Measurements from ENCODE around the gene MUSTN1. TPM values are rescaled to one million over a fixed set of nuclear protein-coding genes. Genes with fewer than 3 reads are reported as not detected.

MUSTN1 gene
- total and polyA plus RNA-seq, 2 of the 13 experiments (the other 11 are each of a cell fraction or from before 2014, with no cell fraction given) = 0.84 to 1.4 TPM

DNA sequence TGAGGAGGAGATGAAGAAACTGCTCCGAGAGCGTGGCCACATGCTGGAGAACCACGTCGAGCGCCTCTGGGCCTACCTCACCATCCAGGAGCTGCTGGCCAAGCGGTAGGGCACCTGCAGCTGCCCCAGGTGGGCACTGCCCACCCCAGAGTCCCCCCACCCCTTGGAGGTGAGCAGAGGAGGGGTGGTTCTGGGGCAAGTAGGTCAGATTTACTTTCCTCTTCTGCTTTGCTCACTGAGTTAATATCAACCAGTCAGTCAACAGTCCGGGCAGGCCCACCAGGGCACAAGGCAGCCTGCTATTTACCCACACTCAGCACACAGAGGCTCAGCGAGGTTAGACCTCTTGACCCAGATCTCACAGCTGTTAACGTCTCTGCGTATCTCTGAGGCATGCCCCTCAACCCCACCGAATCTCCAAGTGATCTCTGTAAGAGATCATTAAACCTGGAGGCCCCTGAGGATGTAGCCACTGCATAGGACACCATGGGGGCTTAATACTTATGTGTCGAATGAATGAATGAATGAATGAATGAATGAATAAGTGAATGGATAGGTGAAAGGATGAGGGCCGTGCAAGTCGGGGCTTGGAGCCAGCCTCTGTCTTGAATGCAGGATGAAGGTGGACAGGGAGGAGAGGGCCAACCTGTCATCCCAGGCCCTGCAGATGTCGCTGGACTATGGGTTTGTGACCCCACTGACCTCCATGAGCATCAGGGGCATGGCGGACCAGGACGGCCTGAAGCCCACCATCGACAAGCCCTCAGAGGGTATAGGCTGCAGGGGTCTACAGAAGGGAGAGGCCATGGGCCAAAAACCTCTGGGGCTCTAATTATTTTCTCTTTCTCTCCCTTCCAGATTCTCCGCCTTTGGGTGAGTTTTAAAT is 48.2 kb downstream of the MUSTN1 start (continued):
- TF ChIP-seq, protein P1, sequence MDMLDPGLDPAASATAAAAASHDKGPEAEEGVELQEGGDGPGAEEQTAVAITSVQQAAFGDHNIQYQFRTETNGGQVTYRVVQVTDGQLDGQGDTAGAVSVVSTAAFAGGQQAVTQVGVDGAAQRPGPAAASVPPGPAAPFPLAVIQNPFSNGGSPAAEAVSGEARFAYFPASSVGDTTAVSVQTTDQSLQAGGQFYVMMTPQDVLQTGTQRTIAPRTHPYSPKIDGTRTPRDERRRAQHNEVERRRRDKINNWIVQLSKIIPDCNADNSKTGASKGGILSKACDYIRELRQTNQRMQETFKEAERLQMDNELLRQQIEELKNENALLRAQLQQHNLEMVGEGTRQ (IDR thresholded peaks at IDR 0.05; ENCODE audit: low read depth, low read length) = no peak
- TF ChIP-seq, protein P1 (CRISPR knock-in tag; IDR thresholded peaks at IDR 0.05; ENCODE audit: borderline replicate concordance) = no peak; the same call in 1 of the 2 replicates
- TF ChIP-seq RXRA (CRISPR knock-in tag; IDR thresholded peaks at IDR 0.05) (no peak; the same call in 1 of the 2 replicates), EZH2 (conservative IDR thresholded peaks at IDR 0.05; ENCODE audit: low read depth, low read length) (no peak), ZNF496 (CRISPR knock-in tag; IDR thresholded peaks at IDR 0.05; ENCODE audit: insufficient replicate concordance) (no peak), YY1 (IDR thresholded peaks at IDR 0.05; ENCODE audit: insufficient read depth, insufficient replicate concordance, low read depth, low read length) (no peak), ZNF44 (CRISPR knock-in tag; IDR thresholded peaks at IDR 0.05) (no peak), STAT5B (CRISPR knock-in tag; IDR thresholded peaks at IDR 0.05) (no peak), SNAPC2 (CRISPR knock-in tag; IDR thresholded peaks at IDR 0.05) (0 out of 2 replicates have a peak, but pooled peaks have one; percentile 28), HNF4A (CRISPR knock-in tag; IDR thresholded peaks at IDR 0.05) (peak; percentile 55), ZNF354B (CRISPR knock-in tag; IDR thresholded peaks at IDR 0.05) (no peak), AGO2 (optimal IDR thresholded peaks at IDR 0.05; ENCODE audit: low read depth, low read length) (no peak), ZNF253 (CRISPR knock-in tag; IDR thresholded peaks at IDR 0.05; ENCODE audit: borderline replicate concordance) (no peak), HDAC1 (CRISPR knock-in tag; IDR thresholded peaks at IDR 0.05) (peak; percentile 81), ZNF672 (CRISPR knock-in tag; IDR thresholded peaks at IDR 0.05) (no peak)
- TF ChIP-seq, protein P2, sequence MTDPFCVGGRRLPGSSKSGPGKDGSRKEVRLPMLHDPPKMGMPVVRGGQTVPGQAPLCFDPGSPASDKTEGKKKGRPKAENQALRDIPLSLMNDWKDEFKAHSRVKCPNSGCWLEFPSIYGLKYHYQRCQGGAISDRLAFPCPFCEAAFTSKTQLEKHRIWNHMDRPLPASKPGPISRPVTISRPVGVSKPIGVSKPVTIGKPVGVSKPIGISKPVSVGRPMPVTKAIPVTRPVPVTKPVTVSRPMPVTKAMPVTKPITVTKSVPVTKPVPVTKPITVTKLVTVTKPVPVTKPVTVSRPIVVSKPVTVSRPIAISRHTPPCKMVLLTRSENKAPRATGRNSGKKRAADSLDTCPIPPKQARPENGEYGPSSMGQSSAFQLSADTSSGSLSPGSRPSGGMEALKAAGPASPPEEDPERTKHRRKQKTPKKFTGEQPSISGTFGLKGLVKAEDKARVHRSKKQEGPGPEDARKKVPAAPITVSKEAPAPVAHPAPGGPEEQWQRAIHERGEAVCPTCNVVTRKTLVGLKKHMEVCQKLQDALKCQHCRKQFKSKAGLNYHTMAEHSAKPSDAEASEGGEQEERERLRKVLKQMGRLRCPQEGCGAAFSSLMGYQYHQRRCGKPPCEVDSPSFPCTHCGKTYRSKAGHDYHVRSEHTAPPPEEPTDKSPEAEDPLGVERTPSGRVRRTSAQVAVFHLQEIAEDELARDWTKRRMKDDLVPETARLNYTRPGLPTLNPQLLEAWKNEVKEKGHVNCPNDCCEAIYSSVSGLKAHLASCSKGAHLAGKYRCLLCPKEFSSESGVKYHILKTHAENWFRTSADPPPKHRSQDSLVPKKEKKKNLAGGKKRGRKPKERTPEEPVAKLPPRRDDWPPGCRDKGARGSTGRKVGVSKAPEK (CRISPR knock-in tag; IDR thresholded peaks at IDR 0.05; ENCODE audit: borderline replicate concordance) = no peak
- TF ChIP-seq, protein P3, sequence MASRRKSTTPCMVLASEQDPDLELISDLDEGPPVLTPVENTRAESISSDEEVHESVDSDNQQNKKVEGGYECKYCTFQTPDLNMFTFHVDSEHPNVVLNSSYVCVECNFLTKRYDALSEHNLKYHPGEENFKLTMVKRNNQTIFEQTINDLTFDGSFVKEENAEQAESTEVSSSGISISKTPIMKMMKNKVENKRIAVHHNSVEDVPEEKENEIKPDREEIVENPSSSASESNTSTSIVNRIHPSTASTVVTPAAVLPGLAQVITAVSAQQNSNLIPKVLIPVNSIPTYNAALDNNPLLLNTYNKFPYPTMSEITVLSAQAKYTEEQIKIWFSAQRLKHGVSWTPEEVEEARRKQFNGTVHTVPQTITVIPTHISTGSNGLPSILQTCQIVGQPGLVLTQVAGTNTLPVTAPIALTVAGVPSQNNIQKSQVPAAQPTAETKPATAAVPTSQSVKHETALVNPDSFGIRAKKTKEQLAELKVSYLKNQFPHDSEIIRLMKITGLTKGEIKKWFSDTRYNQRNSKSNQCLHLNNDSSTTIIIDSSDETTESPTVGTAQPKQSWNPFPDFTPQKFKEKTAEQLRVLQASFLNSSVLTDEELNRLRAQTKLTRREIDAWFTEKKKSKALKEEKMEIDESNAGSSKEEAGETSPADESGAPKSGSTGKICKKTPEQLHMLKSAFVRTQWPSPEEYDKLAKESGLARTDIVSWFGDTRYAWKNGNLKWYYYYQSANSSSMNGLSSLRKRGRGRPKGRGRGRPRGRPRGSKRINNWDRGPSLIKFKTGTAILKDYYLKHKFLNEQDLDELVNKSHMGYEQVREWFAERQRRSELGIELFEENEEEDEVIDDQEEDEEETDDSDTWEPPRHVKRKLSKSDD (CRISPR knock-in tag; IDR thresholded peaks at IDR 0.05; ENCODE audit: low read depth) = 0 out of 2 replicates have a peak, but pooled peaks have one; percentile 30
- TF ChIP-seq, protein P4, sequence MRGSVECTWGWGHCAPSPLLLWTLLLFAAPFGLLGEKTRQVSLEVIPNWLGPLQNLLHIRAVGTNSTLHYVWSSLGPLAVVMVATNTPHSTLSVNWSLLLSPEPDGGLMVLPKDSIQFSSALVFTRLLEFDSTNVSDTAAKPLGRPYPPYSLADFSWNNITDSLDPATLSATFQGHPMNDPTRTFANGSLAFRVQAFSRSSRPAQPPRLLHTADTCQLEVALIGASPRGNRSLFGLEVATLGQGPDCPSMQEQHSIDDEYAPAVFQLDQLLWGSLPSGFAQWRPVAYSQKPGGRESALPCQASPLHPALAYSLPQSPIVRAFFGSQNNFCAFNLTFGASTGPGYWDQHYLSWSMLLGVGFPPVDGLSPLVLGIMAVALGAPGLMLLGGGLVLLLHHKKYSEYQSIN (CRISPR knock-in tag; IDR thresholded peaks at IDR 0.05; ENCODE audit: borderline replicate concordance) = no peak
- TF ChIP-seq, protein P5, sequence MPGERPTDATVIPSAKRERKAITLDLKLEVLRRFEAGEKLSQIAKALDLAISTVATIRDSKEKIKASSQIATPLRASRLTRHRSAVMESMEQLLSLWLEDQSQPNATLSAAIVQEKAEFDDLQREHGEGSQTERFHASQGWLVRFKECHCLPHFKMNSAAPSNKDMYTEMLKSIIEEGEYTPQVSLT (CRISPR knock-in tag; IDR thresholded peaks at IDR 0.05; ENCODE audit: borderline replicate concordance, low read depth) = no peak
